Upper lobe of left lung (tissue), 4 donors: ENCODE data around the gene ENOSF1.

Experiments
- EP300 ChIP-seq, 4 donors: sonication (generic); formaldehyde crosslinking; IDR thresholded peaks; one replicate each; pipeline ENCODE4 v1.5.1; 2017; ENCODE audit warnings: antibody characterized with exemption in 4 of 4, control low read depth in 2 of 4
- POLR2A ChIP-seq, 4 donors: fragments of 450-650 bp; IDR thresholded peaks; one replicate each; pipeline ENCODE4 v1.5.1; 2016 to 2017; ENCODE audit warnings: antibody characterized with exemption in 4 of 4, mild to moderate bottlenecking in 2 of 4
- TF ChIP-seq, protein P1 (sequence below), 6 experiments: fragments of 450-650 bp in 4 of 6; fragments of 200-600 bp in 2 of 6; sonication (generic) in 2 of 6; IDR thresholded peaks; one replicate each; pipeline ENCODE4 v1.5.1; 2016 to 2019; ENCODE audit warnings: antibody characterized with exemption in 6 of 6

DNA sequence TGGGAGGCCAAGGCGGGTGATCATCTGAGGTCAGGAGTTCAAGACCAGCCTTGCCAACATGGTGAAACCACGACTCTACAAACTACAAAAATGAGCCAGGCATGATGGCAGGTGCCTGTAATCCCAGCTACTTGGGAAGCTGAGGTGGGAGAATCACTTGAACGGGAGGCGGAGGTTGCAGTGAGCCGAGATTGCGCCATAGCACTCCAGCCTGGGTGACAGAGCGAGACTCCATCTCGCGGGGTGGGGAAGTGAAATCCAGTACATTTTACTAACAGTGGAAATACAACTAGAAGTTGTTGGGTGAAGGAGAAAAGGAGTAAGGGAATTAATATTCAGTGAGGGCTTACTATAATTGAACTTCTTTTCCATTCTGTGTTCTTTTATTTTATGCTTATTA lies 13.2 kb upstream of the ENOSF1 start:
- TF ChIP-seq POLR2A (IDR thresholded peaks at IDR 0.05) (no peak), EP300 (IDR thresholded peaks at IDR 0.05) (no peak)
- TF ChIP-seq, protein P1, sequence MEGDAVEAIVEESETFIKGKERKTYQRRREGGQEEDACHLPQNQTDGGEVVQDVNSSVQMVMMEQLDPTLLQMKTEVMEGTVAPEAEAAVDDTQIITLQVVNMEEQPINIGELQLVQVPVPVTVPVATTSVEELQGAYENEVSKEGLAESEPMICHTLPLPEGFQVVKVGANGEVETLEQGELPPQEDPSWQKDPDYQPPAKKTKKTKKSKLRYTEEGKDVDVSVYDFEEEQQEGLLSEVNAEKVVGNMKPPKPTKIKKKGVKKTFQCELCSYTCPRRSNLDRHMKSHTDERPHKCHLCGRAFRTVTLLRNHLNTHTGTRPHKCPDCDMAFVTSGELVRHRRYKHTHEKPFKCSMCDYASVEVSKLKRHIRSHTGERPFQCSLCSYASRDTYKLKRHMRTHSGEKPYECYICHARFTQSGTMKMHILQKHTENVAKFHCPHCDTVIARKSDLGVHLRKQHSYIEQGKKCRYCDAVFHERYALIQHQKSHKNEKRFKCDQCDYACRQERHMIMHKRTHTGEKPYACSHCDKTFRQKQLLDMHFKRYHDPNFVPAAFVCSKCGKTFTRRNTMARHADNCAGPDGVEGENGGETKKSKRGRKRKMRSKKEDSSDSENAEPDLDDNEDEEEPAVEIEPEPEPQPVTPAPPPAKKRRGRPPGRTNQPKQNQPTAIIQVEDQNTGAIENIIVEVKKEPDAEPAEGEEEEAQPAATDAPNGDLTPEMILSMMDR (IDR thresholded peaks at IDR 0.05), result no peak
